T47D (cell line): ENCODE measurements around the gene TSSK3.

ENCODE experiments used
- DNase-seq, 2 experiments: peaks; one replicate each; pipeline versions ENCODE4 v3.0.0 to v3.0.0-alpha.2; 2011 to 2012; ENCODE audit warnings: low read depth in 1 of 2, low spot score in 1 of 2
- JUND ChIP-seq: IDR thresholded peaks from 2 replicates; pipeline ENCODE4 v1.6.1; 2012; ENCODE audit warnings: low read depth
- in situ Hi-C: cut with HindIII; loops from 2 replicates; pipeline ENCODE4 v1.10.0; 2016; ENCODE audit warnings: low sequenced_read_pairs, low pct_unique_long_range_greater_than_20kb

TSSK3 gene, protein sequence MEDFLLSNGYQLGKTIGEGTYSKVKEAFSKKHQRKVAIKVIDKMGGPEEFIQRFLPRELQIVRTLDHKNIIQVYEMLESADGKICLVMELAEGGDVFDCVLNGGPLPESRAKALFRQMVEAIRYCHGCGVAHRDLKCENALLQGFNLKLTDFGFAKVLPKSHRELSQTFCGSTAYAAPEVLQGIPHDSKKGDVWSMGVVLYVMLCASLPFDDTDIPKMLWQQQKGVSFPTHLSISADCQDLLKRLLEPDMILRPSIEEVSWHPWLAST

DNA sequence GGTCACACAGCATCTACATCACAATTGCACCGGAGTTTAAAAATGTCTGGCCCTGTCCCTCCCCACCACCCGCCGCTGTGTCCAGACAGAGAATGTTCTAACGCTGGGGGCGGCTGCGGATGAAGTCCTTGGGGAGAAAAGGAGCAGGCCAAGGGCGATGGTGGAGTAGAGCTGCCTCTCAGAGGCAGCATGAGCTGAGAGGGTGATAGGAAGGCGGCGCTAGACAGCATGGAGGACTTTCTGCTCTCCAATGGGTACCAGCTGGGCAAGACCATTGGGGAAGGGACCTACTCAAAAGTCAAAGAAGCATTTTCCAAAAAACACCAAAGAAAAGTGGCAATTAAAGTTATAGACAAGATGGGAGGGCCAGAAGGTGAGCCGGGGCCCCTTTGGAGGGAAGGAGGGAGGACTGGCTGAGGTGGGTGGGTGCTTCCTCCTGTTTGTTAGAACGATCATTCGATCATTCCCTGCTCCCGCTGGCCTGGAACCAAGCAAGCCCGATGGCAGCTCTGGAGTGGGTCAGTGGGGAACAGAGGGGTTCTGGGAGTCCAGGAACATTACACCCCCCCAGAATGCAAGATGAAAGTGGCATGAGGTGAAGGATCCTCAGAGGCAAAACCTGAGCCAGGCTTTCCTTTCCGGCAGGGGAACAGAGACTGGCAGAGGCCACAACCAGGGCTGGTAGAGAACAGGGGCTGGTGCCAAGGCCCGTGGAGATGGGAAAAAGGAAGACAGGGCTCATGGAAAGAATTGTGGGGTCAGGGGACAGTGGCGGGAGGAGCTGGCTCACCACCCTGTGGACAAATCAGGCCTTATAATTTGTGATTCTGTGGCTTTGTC, at the start of gene TSSK3, which contains the start of gene FAM229A:
TSSK3 (plus strand) TSS at position 66 of the 840 bp plus-strand sequence; CDS start at position 229, 163 bp downstream.
FAM229A (minus strand) TSS at position 12 of the 840 bp plus-strand sequence. CDS start 394 bp downstream, outside the sequence.
- in situ Hi-C loops: no loop called here
- no peak for TF ChIP-seq JUND
- DNase-seq: no peak

DNA sequence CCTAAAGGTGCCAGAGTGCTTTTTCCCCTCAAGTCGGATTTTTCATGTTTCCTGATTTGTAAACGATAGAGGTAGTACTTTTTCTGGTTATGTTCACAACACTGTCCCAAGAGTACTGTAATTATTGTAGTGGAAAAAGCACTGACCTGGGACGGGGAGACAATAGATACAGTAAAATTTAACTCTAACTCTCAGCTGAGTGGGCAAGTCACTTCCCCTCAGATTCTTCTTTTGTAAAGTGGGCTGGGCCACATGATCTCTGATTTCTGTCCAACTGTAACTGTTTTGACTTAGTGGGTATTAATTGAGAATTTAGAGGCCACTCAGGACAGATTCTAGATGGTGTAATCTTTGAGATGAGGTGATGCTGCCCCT, 45.4 kb upstream of the TSSK3 start:
- no peak for TF ChIP-seq JUND
- in situ Hi-C loops: no loop called here

DNA sequence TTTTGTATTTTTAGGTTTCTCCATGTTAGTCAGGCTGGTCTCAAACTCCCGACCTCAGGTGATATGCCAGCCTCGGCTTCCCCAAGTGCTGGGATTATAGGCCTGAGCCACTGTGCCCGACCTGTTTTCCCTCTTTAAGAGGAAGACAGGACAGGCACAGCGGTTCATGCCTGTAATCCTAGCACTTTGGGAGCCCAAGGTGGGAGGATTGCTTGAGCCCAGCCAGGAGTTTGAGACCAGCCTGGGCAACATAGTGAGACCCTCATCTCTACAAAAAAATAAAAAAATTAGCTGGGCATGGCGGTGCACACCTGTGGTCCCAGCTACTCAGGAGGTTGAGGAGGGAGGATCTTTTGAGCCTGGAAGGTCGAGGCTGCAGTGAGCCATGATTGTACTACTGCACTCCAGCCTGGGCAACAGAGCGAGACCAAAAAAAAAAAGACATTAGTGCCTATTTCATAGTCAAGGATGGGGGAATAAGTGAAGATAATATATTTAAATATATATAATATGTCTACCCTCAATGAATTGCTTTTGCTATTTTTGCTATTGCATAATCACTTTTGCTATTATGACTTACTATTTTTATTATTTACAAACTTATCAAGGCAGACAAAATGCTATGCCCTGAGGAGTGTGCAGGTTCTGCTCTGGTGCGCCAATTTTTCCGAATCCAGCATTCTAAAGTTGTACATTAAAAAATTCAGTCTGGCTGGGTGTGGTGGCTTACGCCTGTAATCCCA, 44.0 kb upstream of the TSSK3 start:
- no peak for DNase-seq
- in situ Hi-C loops: no loop called here
- TF ChIP-seq JUND: no peak

More for the DNA sequence above, 45.4 kb upstream of the TSSK3 start:
- DNase-seq: no peak

DNA sequence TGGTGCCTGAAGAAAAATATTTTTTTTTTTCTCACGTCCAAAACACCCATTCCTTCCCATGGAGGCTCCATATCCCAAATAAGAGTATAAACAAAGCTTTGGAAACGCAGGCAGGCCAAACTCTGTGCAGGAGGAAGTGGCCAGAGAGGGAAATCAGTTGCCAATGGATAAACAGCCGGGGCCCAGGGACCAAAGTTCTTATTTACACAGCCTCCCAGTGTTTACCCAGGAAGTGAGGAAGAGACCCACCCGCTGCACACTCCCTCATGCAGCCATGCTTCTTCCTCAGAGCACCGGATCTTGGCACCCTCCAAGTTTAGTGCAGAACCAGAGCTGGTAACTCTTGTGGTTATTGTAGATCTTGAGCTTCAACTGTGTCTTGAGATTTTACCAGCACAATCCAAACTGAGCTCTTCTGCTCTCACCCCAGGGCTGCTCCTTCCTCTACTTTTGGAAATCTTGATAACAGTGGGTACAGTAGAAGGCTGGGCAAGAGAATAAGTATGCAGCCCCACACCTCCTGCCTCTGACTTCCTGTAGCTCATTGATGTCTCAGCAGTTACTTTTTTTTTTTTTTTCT, 40.5 kb upstream of the TSSK3 start:
- in situ Hi-C loops: no loop called here
- no peak for TF ChIP-seq JUND
- DNase-seq: no peak

DNA sequence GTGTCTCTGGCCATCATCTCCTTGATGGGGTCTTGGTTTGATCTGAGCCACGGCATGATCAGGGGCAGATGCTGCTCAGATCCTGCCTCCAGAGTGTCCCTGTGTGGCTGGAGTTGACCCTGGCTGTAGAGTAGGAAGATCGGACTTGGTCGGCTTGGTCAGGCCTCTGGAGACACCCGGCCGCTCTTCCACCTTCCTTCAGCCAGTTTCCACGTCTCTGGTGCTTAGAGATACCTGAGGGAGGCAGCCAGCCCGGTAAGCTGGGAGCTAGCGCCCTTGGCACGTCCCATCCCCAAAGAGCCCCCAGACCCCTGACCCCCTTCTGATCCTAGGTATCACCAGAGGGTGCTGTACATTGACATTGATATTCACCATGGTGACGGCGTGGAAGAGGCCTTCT, 35.1 kb upstream of the TSSK3 start:
- DNase-seq: no peak
- in situ Hi-C loops: no loop called here
- TF ChIP-seq JUND: no peak

DNA sequence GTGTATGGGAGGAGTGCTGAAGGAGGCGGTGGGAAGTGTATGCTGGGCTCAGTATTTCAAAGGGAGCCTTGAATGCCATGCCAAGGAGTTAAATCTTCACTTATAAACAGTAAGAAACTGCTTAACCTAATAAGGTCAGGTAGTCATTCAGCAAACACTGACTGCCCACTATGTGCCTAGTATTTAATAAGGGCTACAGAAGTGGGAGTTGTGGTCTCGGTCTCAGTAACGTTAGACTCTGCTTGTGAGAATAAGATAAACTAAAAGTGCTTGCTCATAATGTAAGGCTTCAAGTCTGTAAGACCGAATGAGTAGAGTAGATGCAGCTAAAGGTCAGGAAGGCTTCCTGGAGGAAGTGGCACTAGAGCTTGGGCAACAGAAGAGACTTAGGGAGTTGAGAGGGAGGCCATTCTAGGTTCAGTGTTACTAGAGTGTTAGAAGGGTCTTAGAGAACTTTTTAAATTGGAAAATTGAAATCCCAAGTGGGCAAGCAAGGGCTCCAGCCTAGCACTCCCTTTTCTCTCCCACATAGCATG, 32.3 kb upstream of the TSSK3 start:
- TF ChIP-seq JUND: no peak
- no peak for DNase-seq
- in situ Hi-C loops: no loop called here

DNA sequence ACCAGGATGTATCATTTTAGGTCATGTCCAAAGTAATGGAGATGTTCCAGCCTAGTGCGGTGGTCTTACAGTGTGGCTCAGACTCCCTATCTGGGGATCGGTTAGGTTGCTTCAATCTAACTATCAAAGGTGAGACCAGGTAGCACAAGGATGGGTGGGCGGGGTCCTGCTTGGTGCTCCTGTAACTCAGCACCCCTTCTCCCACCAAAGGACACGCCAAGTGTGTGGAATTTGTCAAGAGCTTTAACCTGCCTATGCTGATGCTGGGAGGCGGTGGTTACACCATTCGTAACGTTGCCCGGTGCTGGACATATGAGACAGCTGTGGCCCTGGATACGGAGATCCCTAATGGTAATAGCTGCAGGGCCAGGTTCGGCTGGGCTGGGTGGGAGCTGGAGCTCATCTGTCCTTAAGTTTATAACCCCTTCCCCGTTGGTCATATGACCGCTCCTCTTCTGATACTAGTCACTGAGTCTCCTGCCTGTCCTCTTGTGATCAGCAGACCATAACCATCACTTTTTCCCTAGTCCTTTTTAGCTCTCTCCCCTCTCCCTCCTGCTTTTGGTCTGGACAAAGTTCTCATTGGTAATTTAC, 31.7 kb upstream of the TSSK3 start:
- in situ Hi-C loops: no loop called here
- no peak for TF ChIP-seq JUND
- DNase-seq: no peak

DNA sequence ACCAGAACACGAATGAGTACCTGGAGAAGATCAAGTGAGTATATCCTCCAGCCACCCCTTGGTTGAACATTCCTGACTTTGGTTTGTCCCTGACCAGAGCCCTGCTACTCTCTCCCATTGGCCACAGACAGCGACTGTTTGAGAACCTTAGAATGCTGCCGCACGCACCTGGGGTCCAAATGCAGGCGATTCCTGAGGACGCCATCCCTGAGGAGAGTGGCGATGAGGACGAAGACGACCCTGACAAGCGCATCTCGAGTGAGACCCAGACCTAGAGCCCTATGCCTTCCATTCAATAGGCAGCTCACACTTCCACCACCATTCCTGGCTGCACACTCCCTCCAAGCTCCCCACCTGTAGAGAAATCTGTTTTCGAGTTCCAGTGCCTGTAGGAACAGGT, 30.8 kb upstream of the TSSK3 start:
- DNase-seq: no peak
- no peak for TF ChIP-seq JUND
- in situ Hi-C loops: no loop called here

DNA sequence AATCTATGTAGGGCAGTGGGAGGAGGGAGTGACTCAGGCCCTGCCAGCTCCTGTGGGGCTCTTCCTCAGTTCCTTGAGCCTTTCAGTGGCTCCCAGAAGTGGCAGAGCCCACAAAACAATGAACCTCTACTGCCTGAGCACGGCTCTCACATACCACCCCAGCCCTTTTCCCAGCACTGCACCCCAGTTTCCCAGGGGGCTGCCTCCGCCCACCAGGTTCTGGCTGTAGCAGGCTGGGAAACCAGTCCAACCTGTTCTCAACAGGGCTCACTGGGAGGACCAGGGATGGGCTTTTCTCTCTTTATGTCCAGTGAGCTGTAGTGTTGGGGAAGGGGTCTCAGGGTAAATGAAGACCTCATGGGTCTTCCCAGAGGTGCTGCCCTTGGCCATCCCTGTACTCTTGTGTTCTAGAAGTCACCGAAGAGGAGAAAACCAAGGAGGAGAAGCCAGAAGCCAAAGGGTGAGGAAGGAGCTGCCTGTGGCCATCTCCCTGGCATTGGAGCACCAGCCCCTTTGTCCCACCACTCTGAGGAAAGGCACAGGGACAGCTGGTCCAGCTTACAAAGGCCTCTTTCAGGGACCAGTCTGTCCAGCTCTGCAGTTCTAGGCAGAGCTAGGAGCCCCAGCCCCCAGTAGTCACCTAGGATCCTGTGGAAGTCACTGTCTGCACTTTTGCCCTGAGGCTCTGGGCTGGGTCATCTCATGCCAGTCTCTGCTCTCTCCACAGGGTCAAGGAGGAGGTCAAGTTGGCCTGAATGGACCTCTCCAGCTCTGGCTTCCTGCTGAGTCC, 29.9 kb upstream of the TSSK3 start:
- no peak for TF ChIP-seq JUND
- DNase-seq: peak in 1 of 2 experiments; percentile 38
- in situ Hi-C loops: no loop called here

DNA sequence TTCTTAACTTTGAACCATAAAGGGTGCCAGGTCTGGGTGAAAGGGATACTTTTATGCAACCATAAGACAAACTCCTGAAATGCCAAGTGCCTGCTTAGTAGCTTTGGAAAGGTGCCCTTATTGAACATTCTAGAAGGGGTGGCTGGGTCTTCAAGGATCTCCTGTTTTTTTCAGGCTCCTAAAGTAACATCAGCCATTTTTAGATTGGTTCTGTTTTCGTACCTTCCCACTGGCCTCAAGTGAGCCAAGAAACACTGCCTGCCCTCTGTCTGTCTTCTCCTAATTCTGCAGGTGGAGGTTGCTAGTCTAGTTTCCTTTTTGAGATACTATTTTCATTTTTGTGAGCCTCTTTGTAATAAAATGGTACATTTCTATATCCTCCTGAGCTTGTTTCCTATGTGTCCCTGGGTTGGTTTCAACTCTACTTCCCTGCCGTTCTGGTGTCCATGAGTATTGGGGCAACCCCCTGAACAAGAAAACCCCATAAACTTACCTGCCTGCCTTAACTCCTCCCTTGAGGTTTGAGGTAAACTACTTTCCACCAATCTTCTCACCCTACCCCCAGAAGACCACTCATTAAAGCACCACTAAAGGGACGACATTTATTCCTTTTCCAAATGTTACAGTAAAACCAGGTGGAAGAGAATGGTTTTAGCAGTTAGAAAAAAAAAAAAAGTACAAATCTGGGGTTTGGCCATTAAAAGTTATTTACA, 28.9 kb upstream of the TSSK3 start:
- no peak for DNase-seq
- TF ChIP-seq JUND: no peak
- in situ Hi-C loops: no loop called here
